Measurements from ENCODE around the gene TAF11L6. TPM values are rescaled to one million over a fixed set of nuclear protein-coding genes. Genes with fewer than 3 reads are reported as not detected.
"Not testable (repeated sequence)": the region's sequence is repeated elsewhere in the genome, so short reads cannot be mapped to it uniquely, and the experiment has no call there.

TAF11L6 gene
- polyA plus RNA-seq, 1 experiment = not detected

DNA sequence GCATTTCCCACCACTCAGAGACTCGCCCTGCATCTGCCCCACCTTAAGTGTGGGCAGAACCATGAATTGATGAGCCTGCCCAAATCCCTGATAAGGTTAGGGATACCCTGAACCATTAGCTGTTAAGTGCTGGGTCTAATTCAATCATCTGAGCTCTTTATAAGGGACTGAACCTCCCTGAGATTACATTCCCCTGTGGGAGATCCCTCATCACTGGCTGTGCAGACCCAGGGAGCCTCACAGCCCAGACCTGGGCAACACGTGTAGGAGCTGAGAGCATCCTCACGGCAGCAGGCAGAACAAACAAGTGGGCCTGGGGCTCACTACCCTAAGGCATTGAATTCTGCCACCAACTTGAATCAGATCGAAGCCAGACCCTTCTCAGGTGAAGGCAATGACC is 31.0 kb upstream of the TAF11L6 start:
- ChIA-PET POLR2A (no interaction called here), CTCF (no interaction called here)
- no peak for DNase-seq (ENCODE audit: low read depth)
- no peak overlapping the region for H3K4me3 ChIP-seq (ENCODE audit: low read depth, low read length)
- TF ChIP-seq, protein P1, sequence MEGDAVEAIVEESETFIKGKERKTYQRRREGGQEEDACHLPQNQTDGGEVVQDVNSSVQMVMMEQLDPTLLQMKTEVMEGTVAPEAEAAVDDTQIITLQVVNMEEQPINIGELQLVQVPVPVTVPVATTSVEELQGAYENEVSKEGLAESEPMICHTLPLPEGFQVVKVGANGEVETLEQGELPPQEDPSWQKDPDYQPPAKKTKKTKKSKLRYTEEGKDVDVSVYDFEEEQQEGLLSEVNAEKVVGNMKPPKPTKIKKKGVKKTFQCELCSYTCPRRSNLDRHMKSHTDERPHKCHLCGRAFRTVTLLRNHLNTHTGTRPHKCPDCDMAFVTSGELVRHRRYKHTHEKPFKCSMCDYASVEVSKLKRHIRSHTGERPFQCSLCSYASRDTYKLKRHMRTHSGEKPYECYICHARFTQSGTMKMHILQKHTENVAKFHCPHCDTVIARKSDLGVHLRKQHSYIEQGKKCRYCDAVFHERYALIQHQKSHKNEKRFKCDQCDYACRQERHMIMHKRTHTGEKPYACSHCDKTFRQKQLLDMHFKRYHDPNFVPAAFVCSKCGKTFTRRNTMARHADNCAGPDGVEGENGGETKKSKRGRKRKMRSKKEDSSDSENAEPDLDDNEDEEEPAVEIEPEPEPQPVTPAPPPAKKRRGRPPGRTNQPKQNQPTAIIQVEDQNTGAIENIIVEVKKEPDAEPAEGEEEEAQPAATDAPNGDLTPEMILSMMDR (IDR thresholded peaks at IDR 0.05; ENCODE audit: insufficient read depth, low read depth, low read length) = no peak
- H3K36me3 ChIP-seq (ENCODE audit: control insufficient read depth, insufficient read depth, low read length) = no peaks in the 10 kb centered on the region
- no peaks in the 10 kb centered on the region for H3K27me3 ChIP-seq (ENCODE audit: control insufficient read depth, insufficient read depth, low read length)

DNA sequence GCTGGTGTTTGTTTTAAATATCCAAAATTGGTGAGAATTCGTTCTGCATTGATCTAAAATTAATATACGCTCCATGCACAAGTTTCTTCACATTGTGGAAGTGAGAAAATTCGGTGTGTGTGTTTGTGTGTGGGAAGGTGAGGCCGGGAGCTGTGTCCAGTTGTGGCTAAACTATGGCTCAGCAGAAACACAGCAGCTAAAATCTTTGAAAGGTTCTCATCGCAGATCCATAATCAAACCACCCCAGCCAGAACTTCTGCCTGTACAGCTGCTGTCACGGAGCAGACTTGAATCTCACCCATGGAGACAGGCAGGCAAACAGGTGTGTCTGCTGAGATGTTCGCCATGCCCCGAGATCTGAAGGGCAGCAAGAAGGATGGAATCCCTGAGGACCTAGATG is 30.5 kb upstream of the TAF11L6 start, which contains the start of gene TAF11L2:
TAF11L2 (plus strand) TSS at position 301 of the 400 bp plus-strand sequence.
- POLR2A ChIA-PET; H3K27me3 ChIP-seq (ENCODE audit: control insufficient read depth, insufficient read depth, low read length); CTCF ChIA-PET; H3K4me3 ChIP-seq (ENCODE audit: low read depth, low read length); H3K36me3 ChIP-seq (ENCODE audit: control insufficient read depth, insufficient read depth, low read length); DNase-seq (ENCODE audit: low read depth): not testable (repeated sequence)

DNA sequence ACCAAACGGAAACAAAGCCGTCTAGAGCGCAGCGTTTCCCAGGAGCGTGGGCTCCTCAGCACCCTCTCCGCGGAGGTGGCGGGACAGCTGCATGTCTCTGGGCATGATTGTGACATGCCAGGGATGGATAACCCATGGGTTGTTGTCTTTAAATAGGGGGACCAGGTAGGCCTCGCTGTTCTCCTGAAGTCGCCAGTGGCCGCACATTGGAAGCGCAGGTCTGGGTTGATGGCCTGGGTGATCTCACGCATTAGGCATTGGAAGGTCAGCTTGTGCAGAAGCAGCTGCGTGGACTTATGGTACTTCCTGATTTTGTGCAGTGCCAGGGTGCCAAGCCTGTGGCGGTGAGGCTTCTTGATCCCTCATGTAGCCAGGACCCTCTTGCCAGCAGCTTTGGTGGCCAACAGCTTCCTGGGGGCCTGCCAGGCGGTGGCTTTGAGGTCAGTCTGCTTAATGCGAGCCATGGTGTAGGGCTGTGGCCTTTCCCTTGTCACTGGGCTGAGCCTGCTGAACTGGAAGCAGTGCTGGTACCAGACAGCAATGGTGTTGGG is 16.6 kb upstream of the TAF11L6 start:
- DNase-seq (ENCODE audit: low read depth) = no peak
- Histone ChIP-seq H3K27me3 (ENCODE audit: control insufficient read depth, insufficient read depth, low read length) (no peaks in the 10 kb centered on the region), H3K4me3 (ENCODE audit: low read depth, low read length) (no peak overlapping the region), H3K36me3 (ENCODE audit: control insufficient read depth, insufficient read depth, low read length) (no peaks in the 10 kb centered on the region)
- TF ChIP-seq, protein P1 (IDR thresholded peaks at IDR 0.05; ENCODE audit: insufficient read depth, low read depth, low read length) = no peak
- ChIA-PET CTCF (no interaction called here), POLR2A (no interaction called here)

DNA sequence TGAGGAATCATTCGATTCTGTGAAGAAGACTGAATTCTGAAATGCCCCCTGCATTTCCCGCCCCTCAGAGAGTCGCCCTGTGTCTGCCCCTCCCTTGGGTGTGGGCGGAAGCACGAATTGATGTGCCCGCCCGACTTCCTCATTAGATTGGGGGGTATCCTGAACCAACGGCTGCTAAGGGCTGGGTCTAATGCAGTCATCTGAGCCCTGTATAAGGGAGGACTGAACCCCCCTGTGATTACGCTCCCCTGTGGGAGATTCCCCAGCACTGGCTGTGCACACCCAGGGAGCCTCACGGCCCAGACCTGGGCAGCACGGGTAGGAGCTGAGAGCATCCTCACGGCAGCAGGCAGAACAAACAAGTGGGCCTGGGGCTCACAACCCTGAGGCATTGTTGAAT is 10.9 kb upstream of the TAF11L6 start:
- CTCF ChIA-PET, POLR2A ChIA-PET: not testable (repeated sequence)

DNA sequence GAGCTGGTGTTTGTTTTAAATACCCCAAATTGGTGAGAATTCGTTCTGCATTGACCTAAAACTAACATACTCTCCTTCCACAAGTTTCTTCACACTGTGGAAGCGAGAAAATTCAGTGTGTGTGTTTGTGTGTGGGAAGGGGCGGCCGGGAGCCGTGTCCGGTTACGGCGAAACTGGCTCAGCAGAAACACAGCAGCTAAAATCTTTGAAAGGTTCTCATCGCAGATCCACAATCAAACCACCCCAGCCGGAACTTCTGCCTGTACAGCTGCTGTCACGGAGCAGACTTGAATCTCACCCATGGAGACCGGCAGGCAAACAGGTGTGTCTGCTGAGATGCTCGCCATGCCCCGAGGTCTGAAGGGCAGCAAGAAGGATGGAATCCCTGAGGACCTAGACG is 10.4 kb upstream of the TAF11L6 start, which contains the start of gene TAF11L3:
TAF11L3 (plus strand) TSS at position 301 of the 400 bp plus-strand sequence.
- DNase-seq (ENCODE audit: low read depth); CTCF ChIA-PET; H3K27me3 ChIP-seq (ENCODE audit: control insufficient read depth, insufficient read depth, low read length); POLR2A ChIA-PET; H3K36me3 ChIP-seq (ENCODE audit: control insufficient read depth, insufficient read depth, low read length); H3K4me3 ChIP-seq (ENCODE audit: low read depth, low read length): not testable (repeated sequence)

More for the DNA sequence above, 10.9 kb upstream of the TAF11L6 start:
- DNase-seq (ENCODE audit: low read depth); H3K27me3 ChIP-seq (ENCODE audit: control insufficient read depth, insufficient read depth, low read length); H3K36me3 ChIP-seq (ENCODE audit: control insufficient read depth, insufficient read depth, low read length); H3K4me3 ChIP-seq (ENCODE audit: low read depth, low read length): not testable (repeated sequence)

DNA sequence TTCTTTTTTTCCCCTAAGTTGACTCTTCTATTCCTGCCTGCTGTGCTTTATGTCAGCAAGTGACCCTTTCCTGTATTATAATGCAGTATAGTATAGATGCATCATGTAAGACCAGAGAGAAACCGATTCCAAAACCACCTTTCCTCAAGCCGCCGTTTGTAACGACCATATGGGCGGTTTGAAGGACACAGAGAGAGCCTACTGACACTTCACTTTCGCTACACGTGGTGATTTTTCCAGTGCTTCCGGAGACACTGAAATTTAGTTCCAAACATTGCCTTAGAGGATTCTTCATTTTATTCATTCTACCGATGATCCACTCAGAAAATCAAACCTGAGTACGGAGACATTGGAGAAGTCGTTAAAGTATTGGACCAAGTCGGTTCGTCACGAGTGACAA is 9.0 kb upstream of the TAF11L6 start:
- CTCF ChIA-PET; H3K4me3 ChIP-seq (ENCODE audit: low read depth, low read length); H3K27me3 ChIP-seq (ENCODE audit: control insufficient read depth, insufficient read depth, low read length); DNase-seq (ENCODE audit: low read depth); POLR2A ChIA-PET; H3K36me3 ChIP-seq (ENCODE audit: control insufficient read depth, insufficient read depth, low read length): not testable (repeated sequence)

DNA sequence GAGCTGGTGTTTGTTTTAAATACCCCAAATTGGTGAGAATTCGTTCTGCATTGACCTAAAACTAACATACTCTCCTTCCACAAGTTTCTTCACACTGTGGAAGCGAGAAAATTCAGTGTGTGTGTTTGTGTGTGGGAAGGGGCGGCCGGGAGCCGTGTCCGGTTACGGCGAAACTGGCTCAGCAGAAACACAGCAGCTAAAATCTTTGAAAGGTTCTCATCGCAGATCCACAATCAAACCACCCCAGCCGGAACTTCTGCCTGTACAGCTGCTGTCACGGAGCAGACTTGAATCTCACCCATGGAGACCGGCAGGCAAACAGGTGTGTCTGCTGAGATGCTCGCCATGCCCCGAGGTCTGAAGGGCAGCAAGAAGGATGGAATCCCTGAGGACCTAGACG is 7.0 kb upstream of the TAF11L6 start, which contains the start of gene TAF11L4:
TAF11L4 (plus strand) TSS at position 301 of the 400 bp plus-strand sequence.
- DNase-seq (ENCODE audit: low read depth); POLR2A ChIA-PET; H3K36me3 ChIP-seq (ENCODE audit: control insufficient read depth, insufficient read depth, low read length); H3K27me3 ChIP-seq (ENCODE audit: control insufficient read depth, insufficient read depth, low read length); CTCF ChIA-PET; H3K4me3 ChIP-seq (ENCODE audit: low read depth, low read length): not testable (repeated sequence)

DNA sequence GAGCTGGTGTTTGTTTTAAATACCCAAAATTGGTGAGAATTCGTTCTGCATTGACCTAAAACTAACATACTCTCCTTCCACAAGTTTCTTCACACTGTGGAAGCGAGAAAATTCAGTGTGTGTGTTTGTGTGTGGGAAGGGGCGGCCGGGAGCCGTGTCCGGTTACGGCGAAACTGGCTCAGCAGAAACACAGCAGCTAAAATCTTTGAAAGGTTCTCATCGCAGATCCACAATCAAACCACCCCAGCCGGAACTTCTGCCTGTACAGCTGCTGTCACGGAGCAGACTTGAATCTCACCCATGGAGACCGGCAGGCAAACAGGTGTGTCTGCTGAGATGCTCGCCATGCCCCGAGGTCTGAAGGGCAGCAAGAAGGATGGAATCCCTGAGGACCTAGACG is 3.5 kb upstream of the TAF11L6 start, which contains the start of gene TAF11L5:
TAF11L5 (plus strand) TSS at position 301 of the 400 bp plus-strand sequence.
- H3K36me3 ChIP-seq (ENCODE audit: control insufficient read depth, insufficient read depth, low read length); CTCF ChIA-PET; DNase-seq (ENCODE audit: low read depth); H3K27me3 ChIP-seq (ENCODE audit: control insufficient read depth, insufficient read depth, low read length); POLR2A ChIA-PET; H3K4me3 ChIP-seq (ENCODE audit: low read depth, low read length): not testable (repeated sequence)

DNA sequence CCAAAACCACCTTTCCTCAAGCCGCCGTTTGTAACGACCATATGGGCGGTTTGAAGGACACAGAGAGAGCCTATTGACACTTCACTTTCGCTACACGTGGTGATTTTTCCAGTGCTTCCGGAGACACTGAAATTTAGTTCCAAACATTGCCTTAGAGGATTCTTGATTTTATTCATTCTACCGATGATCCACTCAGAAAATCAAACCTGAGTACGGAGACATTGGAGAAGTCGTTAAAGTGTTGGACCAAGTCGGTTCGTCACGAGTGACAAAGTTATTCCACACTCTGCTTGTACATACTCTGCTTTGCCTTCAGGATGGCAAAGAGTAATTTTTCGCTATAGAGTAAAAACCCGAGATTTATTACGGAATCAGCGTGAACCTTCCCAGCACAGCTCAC is 2.0 kb upstream of the TAF11L6 start:
- H3K4me3 ChIP-seq (ENCODE audit: low read depth, low read length); H3K27me3 ChIP-seq (ENCODE audit: control insufficient read depth, insufficient read depth, low read length); CTCF ChIA-PET; POLR2A ChIA-PET; DNase-seq (ENCODE audit: low read depth); H3K36me3 ChIP-seq (ENCODE audit: control insufficient read depth, insufficient read depth, low read length): not testable (repeated sequence)

All from BJ (cell line).